Stimulated activated CD4-positive, alpha-beta T cell treated with anti-CD3 and anti-CD28 coated beads, Interleukin-15, amount 100 ng/mL, for 24 hours (primary cell): ENCODE measurements around the gene SERINC5.
"Not testable (repeated sequence)": the region's sequence is repeated elsewhere in the genome, so short reads cannot be mapped to it uniquely, and the experiment has no call there.

Experiments used
- DNase-seq: peaks from one replicate; pipeline ENCODE4 v3.0.0-alpha.2; 2020

Gene SERINC5

GRCh38 chr5:80165452-80165851 lies 90.4 kb downstream of the SERINC5 start:
- DNase-seq: no peak

- no peak for DNase-seq
These were observed 94.7 kb downstream of the SERINC5 start for GRCh38 chr5:80161165-80161564.

- no peak for DNase-seq
These were observed 95.6 kb downstream of the SERINC5 start for GRCh38 chr5:80160242-80160641.

- no peak for DNase-seq
These were observed 96.6 kb downstream of the SERINC5 start for GRCh38 chr5:80159133-80159815.

- no peak for DNase-seq
These were observed 99.7 kb downstream of the SERINC5 start for GRCh38 chr5:80156156-80156555.

- DNase-seq: no peak
These were observed 101.1 kb downstream of the SERINC5 start for GRCh38 chr5:80154749-80155148.

- not testable (repeated sequence) for DNase-seq
These were observed 101.6 kb downstream of the SERINC5 start for GRCh38 chr5:80154289-80154688.

- DNase-seq: no peak
These were observed 102.2 kb downstream of the SERINC5 start for GRCh38 chr5:80153586-80154126.

- DNase-seq: no peak
These were observed 103.1 kb downstream of the SERINC5 start for GRCh38 chr5:80152778-80153177.

- no peak for DNase-seq
These were observed 104.0 kb downstream of the SERINC5 start for GRCh38 chr5:80151890-80152289.

GRCh38 chr5:80150731-80151130 lies 105.1 kb downstream of the SERINC5 start:
- no peak for DNase-seq

GRCh38 chr5:80149161-80149609 lies 106.7 kb downstream of the SERINC5 start:
- DNase-seq: no peak

- no peak for DNase-seq
These were observed 108.6 kb downstream of the SERINC5 start for GRCh38 chr5:80147119-80147815.

- DNase-seq: no peak
These were observed 109.8 kb downstream of the SERINC5 start for GRCh38 chr5:80146046-80146445.

GRCh38 chr5:80143491-80143890 lies 112.4 kb downstream of the SERINC5 start:
- DNase-seq: no peak

- DNase-seq: no peak
These were observed 112.9 kb downstream of the SERINC5 start for GRCh38 chr5:80142996-80143395.

GRCh38 chr5:80141681-80142080 lies 114.2 kb downstream of the SERINC5 start:
- DNase-seq: no peak

- DNase-seq: no peak
These were observed 114.6 kb downstream of the SERINC5 start for GRCh38 chr5:80141147-80141671.

- DNase-seq: peak; percentile 76
These were observed 115.4 kb downstream of the SERINC5 start for GRCh38 chr5:80140496-80140895.

GRCh38 chr5:80139466-80139972 lies 116.3 kb downstream of the SERINC5 start:
- DNase-seq: no peak

GRCh38 chr5:80138486-80138885 lies 117.4 kb downstream of the SERINC5 start:
- no peak for DNase-seq

- not testable (repeated sequence) for DNase-seq
These were observed 119.0 kb downstream of the SERINC5 start for GRCh38 chr5:80136798-80137197.

- DNase-seq: no peak
These were observed 121.0 kb downstream of the SERINC5 start for GRCh38 chr5:80134876-80135275.

- DNase-seq: no peak
These were observed 126.7 kb downstream of the SERINC5 start for GRCh38 chr5:80129146-80129545.
